Left lung (tissue), 10 donors: ENCODE data around the gene SELENOM. TPM values are rescaled to one million over a fixed set of nuclear protein-coding genes. Genes with fewer than 3 reads are reported as not detected.

Source experiments
- ATAC-seq: fragments of 200-7000 bp; cut with Tn5 transposase; one replicate; pipeline ENCODE4 v1.9.1; 2020; ENCODE audit warnings: moderate library complexity
- DNase-seq, 4 donors: peaks; one replicate each; pipeline ENCODE4 v3.0.0-alpha.2; 2013 to 2020
- H3K27ac ChIP-seq, 2 donors: fragments of 200-600 bp; sonication (generic) in 1 of 2; one replicate each; pipeline versions ENCODE4 v1.5.0 to v1.8.0; 2020 to 2021
- H3K27me3 ChIP-seq, 2 donors: fragments of 200-600 bp; sonication (generic) in 1 of 2; one replicate each; pipeline versions ENCODE4 v1.5.0 to v1.8.0; 2020 to 2021
- H3K36me3 ChIP-seq, 2 donors: fragments of 200-600 bp; sonication (generic) in 1 of 2; one replicate each; pipeline versions ENCODE4 v1.5.0 to v1.8.0; 2020 to 2021
- H3K4me1 ChIP-seq, 2 donors: fragments of 200-600 bp; one replicate each; pipeline ENCODE4 v1.8.0; 2021
- H3K4me3 ChIP-seq, 2 donors: fragments of 200-600 bp; sonication (generic) in 1 of 2; one replicate each; pipeline versions ENCODE4 v1.5.0 to v1.8.0; 2020 to 2021; ENCODE audit warnings: mild to moderate bottlenecking in 1 of 2
- H3K9me3 ChIP-seq, 2 donors: fragments of 200-600 bp; sonication (generic) in 1 of 2; one replicate each; pipeline versions ENCODE4 v1.5.0 to v1.8.0; 2020 to 2021
- CTCF ChIP-seq, 2 donors: fragments of 200-600 bp; sonication (generic) in 1 of 2; IDR thresholded peaks; one replicate each; pipeline versions ENCODE4 v1.5.0 to v1.8.0; 2021; ENCODE audit warnings: antibody characterized with exemption in 2 of 2
- intact Hi-C, 2 donors: fragments of 100-400 bp; cut with DNase I; formaldehyde crosslinking; loops; one replicate each; pipeline versions ENCODE4 v1.11.2 to v1.14.2; 2022
- polyA plus RNA-seq, 6 donors: library from polyadenylated mRNA; unstranded; fragments of 120-200 nt; gene quantifications; one replicate each; pipeline ENCODE4 v1.2.1, GENCODE V29; 2013; ENCODE audit not compliant: insufficient read length in 6 of 6
- total RNA-seq, 2 donors: library from RNA; stranded (reverse); fragmentation: NEBNext Ultra II Directional; extraction: Animal tissue kit (Norgen Biotek cat#: 25700); gene quantifications; one replicate each; pipeline ENCODE4 v1.2.1, GENCODE V29; 2021
- donor health status: DM: no; HTN: yes; CAD: no.
- donor health status: DM: no; HTN: no; CAD: no.

SELENOM gene
- total and polyA plus RNA-seq, 8 donors = 7.8 to 115 (median 13.7) TPM

GRCh38 chr22:31136155-31136554 is 28.8 kb upstream of the SELENOM start:
- peaks cover 0 to 16% of the 10 kb centered on the region in 2 donors for H3K27me3 ChIP-seq
- intact Hi-C loops = no loop called here
- H3K4me3 ChIP-seq = no peak overlapping the region
- no peaks in the 10 kb centered on the region for H3K9me3 ChIP-seq
- H3K27ac ChIP-seq = no peak overlapping the region
- peaks cover 0 to 4% of the 10 kb centered on the region in 2 donors for H3K36me3 ChIP-seq
- ATAC-seq (no peak), DNase-seq (no peak)
- no peak for TF ChIP-seq CTCF (IDR thresholded peaks at IDR 0.05)
- H3K4me1 ChIP-seq = no peaks in the 10 kb centered on the region

DNA sequence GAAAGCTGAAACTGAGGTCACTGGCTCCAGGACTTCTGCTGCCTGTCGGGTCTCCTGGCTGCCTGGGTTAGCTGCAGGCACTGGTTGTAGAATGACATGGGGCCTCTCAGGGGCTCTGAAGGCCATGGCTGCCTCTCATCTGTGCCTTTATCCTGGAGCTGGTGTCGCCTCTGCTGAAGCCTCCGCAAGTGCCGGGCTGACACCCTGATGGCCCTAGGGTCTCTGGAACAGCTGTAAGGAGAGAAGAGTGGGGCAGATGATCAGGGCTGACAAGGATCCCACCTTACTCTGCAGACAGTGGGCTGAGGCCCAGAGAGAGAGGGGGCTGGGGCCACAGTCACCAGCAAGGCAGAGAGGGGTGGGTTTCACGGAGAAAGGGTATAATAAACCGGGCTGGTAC is 28.3 kb upstream of the SELENOM start:
- no peak for ATAC-seq

GRCh38 chr22:31134688-31135087 is 27.3 kb upstream of the SELENOM start:
- DNase-seq = no peak
- Histone ChIP-seq H3K27me3 (peaks cover 0 to 6% of the 10 kb centered on the region in 2 donors), H3K4me1 (no peaks in the 10 kb centered on the region), H3K36me3 (peaks cover 0 to 4% of the 10 kb centered on the region in 2 donors), H3K9me3 (no peaks in the 10 kb centered on the region), H3K27ac (no peak overlapping the region), H3K4me3 (no peak overlapping the region)
- TF ChIP-seq CTCF (IDR thresholded peaks at IDR 0.05) = no peak
- no peak for ATAC-seq
- intact Hi-C loops = no loop called here

More for the DNA sequence above, 28.3 kb upstream of the SELENOM start:
- no peak for DNase-seq
- Histone ChIP-seq H3K36me3 (peaks cover 0 to 4% of the 10 kb centered on the region in 2 donors), H3K9me3 (no peaks in the 10 kb centered on the region), H3K27ac (no peak overlapping the region), H3K4me3 (no peak overlapping the region), H3K27me3 (peaks cover 0 to 16% of the 10 kb centered on the region in 2 donors), H3K4me1 (no peaks in the 10 kb centered on the region)
- intact Hi-C loops = no loop called here
- no peak for TF ChIP-seq CTCF (IDR thresholded peaks at IDR 0.05)

DNA sequence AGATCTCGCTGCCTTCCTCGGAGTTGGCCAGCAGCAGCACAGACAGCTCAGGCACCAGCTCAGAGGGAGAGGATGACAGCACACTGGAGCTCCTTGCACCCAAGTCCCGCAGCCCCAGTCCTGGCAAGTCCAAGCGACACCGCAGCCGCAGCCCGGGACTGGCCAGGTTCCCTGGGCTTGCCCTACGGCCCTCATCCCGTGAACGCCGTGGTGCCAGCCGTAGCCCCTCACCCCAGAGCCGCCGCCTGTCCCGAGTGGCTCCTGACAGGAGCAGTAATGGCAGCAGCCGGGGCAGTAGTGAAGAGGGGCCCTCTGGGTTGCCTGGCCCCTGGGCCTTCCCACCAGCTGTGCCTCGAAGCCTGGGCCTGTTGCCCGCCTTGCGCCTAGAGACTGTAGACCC is 26.5 kb upstream of the SELENOM start:
- TF ChIP-seq CTCF (IDR thresholded peaks at IDR 0.05) = no peak
- ATAC-seq (no peak), DNase-seq (no peak)
- no peaks in the 10 kb centered on the region for H3K4me1 ChIP-seq
- no peak overlapping the region for H3K4me3 ChIP-seq
- no peaks in the 10 kb centered on the region for H3K27me3 ChIP-seq
- peaks cover 0 to 4% of the 10 kb centered on the region in 2 donors for H3K36me3 ChIP-seq
- intact Hi-C loops = no loop called here
- H3K9me3 ChIP-seq = no peaks in the 10 kb centered on the region
- no peak overlapping the region for H3K27ac ChIP-seq

- no peaks in the 10 kb centered on the region for H3K27me3 ChIP-seq
- no peak for DNase-seq
- peak; percentile 53 for ATAC-seq
Measured at GRCh38 chr22:31130873-31131272, 23.5 kb upstream of the SELENOM start.

More at GRCh38 chr22:31130873-31131272, 23.5 kb upstream of the SELENOM start:
- Histone ChIP-seq H3K36me3 (peaks cover 0 to 4% of the 10 kb centered on the region in 2 donors), H3K4me3 (no peak overlapping the region), H3K9me3 (no peaks in the 10 kb centered on the region), H3K27ac (no peak overlapping the region), H3K4me1 (no peaks in the 10 kb centered on the region)
- TF ChIP-seq CTCF (IDR thresholded peaks at IDR 0.05) = no peak
- intact Hi-C loops = no loop called here
